ENCODE results near the gene OBP2A.

GRCh38 chr9:135574943-135575342 lies 29.0 kb downstream of the OBP2A start:
- no peak for TF ChIP-seq POLR2A (IDR thresholded peaks at IDR 0.05)
- TF ChIP-seq CTCF (IDR thresholded peaks at IDR 0.05): no peak

Data from adrenal gland (tissue), 5 donors.